Neuron (in vitro differentiated cells): ENCODE results near the gene FTSJ3.
A peak's percentile ranks its signal among the peaks of the same experiment; 100 is the strongest.
"Not testable (repeated sequence)": the region's sequence is repeated elsewhere in the genome, so short reads cannot be mapped to it uniquely, and the experiment has no call there.

Source experiments
- H2AFZ ChIP-seq: one replicate; pipeline ENCODE4 v1.6.1; 2013; ENCODE audit warnings: low read depth, mild to moderate bottlenecking, inconsistent platforms, low read length, moderate library complexity
- H3K27me3 ChIP-seq: one replicate; pipeline ENCODE4 v1.6.1; 2013; ENCODE audit warnings: low read length; ENCODE audit not compliant: insufficient read depth
- H3K36me3 ChIP-seq: one replicate; pipeline ENCODE4 v1.6.1; 2013; ENCODE audit warnings: low read length; ENCODE audit not compliant: insufficient read depth
- H3K4me1 ChIP-seq: one replicate; pipeline ENCODE4 v1.6.1; 2013; ENCODE audit warnings: low read length; ENCODE audit not compliant: insufficient read depth
- H3K4me3 ChIP-seq: 2 replicates; pipeline ENCODE4 v1.5.1; 2013; ENCODE audit warnings: mild to moderate bottlenecking, low read length, moderate library complexity
- H3K9me3 ChIP-seq: one replicate; pipeline ENCODE4 v1.6.1; 2013; ENCODE audit warnings: low read length

The FTSJ3 gene

GRCh38 chr17:63827002-63827800 lies at the start of gene FTSJ3, which contains the start of gene PSMC5:
TSS of gene FTSJ3 (minus strand) at chr17:63827663. CDS start at chr17:63826902, 761 bp downstream.
TSS of gene PSMC5 (plus strand) at chr17:63827431. CDS start at chr17:63827491, 60 bp downstream.
- peak within 1 kb of the TSS; percentile 76 for H3K4me3 ChIP-seq
- peaks cover 68% of the 10 kb centered on the region for H3K36me3 ChIP-seq
- peaks cover 23% of the 10 kb centered on the region for H3K4me1 ChIP-seq
- H3K27me3 ChIP-seq: no peaks in the 10 kb centered on the region
- H2AFZ ChIP-seq: peak within 1 kb of the TSS; percentile 55
- H3K9me3 ChIP-seq: no peaks in the 10 kb centered on the region

DNA sequence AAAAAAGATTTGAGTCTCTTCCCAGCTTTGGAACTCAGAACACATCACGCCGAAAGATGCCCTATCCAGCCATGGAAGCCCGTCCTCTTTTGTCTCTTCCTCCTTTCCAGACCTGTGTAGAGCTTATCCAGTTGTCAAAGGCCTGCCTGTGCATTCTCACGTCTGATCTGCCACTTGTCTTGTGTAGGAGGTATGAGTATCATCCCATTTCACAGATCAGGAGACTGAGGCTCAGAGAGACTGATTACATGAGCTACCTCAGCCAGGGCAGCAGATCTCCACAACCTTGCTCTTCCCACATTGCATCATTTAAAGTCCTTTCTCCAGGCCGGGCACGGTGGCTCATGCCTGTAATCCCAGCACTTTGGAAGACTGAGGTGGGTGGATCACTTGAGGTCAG lies 47.2 kb upstream of the FTSJ3 start:
- not testable (repeated sequence) for H3K36me3 ChIP-seq, H3K9me3 ChIP-seq, H3K4me1 ChIP-seq, H2AFZ ChIP-seq, H3K4me3 ChIP-seq, H3K27me3 ChIP-seq

DNA sequence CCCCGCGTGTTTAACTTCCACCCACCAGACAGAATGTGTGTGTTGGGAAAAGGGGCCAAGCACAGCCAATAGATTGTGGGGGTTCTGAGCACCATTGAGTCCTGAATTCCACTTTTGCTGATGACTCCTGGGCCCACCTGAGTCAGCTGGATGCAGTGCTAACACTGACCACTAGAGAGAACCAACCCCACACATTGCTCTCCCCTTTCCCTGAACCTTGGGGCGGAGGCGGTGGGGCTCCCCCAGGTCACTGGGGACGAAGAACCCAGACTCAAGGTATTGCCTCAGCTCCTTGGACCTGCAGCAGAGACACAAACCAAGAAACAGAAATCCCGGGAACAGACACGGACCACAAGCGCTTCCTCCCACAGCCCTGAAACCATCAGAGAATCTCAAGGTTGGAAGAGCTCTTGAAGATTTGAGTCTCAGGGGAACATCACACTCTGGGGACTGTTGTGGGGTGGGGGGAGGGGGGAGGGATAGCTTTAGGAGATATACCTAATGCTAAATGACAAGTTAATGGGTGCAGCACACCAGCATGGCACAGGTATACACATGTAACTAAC lies 46.7 kb upstream of the FTSJ3 start:
- not testable (repeated sequence) for H3K9me3 ChIP-seq, H3K4me3 ChIP-seq, H3K36me3 ChIP-seq, H3K27me3 ChIP-seq, H3K4me1 ChIP-seq, H2AFZ ChIP-seq

DNA sequence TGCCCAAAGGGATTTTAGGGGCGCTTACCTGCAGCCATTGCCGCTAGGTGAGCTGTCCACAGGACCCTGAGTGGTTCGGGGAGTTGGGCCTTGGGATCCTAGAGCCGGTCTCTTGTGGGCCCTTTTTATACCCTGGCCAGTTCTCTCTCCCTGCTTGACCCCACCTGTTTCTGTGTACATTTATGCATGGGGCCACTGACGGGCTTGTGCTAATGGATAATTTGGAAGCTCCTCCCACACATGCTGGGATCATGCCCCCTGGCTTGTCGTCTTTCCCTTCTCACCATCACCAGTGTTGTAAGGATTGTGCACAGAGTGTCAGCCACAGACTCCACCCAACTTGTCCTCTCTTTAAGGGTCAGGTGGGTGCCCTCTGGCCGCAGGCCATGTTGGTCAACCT lies 46.1 kb upstream of the FTSJ3 start, which contains the start of gene CSH2:
Gene CSH2, minus strand, starts transcription at position 101 of the 400 bp plus-strand sequence. Its CDS starts 63 bp downstream, at position 38.
- H3K36me3 ChIP-seq, H3K9me3 ChIP-seq, H3K4me1 ChIP-seq, H2AFZ ChIP-seq, H3K4me3 ChIP-seq, H3K27me3 ChIP-seq: not testable (repeated sequence)

DNA sequence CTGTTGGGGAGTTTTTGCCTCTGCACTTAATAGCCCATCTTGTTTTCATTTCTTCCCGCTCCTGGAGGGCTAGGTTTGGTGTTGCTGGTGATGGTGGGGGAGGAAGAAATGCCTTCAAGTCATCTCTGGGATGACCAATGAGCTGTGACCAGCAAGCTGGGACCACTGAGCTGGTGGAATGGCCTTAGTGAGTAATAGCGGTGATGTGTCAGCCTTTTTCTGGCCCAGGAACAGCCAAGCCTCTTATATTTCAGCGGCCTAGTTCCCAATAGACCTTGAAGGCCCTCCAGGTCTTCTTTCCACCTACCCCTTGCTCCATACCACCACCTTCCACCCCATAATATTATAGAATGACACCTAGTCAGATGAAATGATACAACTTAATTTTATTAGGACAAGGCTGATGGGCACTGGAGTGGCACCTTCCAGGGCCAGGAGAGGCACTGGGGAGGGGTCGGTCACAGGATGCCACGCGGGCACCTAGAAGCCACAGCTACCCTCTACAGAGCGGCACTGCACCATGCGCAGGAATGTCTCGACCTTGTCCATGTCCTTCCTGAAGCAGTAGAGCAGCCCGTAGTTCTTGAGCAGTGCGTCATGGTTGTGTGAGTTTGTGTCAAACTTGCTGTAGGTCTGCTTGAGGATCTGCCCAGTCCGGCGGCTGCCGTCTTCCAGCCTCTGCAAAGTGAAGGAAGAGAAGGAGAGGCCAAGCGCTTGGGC lies 44.3 kb upstream of the FTSJ3 start:
- H3K9me3 ChIP-seq, H3K36me3 ChIP-seq, H3K27me3 ChIP-seq, H3K4me3 ChIP-seq, H2AFZ ChIP-seq, H3K4me1 ChIP-seq: not testable (repeated sequence)

- H3K36me3 ChIP-seq, H3K4me1 ChIP-seq, H3K9me3 ChIP-seq: not testable (repeated sequence)
These were observed 42.8 kb upstream of the FTSJ3 start for GRCh38 chr17:63870292-63870665.

DNA sequence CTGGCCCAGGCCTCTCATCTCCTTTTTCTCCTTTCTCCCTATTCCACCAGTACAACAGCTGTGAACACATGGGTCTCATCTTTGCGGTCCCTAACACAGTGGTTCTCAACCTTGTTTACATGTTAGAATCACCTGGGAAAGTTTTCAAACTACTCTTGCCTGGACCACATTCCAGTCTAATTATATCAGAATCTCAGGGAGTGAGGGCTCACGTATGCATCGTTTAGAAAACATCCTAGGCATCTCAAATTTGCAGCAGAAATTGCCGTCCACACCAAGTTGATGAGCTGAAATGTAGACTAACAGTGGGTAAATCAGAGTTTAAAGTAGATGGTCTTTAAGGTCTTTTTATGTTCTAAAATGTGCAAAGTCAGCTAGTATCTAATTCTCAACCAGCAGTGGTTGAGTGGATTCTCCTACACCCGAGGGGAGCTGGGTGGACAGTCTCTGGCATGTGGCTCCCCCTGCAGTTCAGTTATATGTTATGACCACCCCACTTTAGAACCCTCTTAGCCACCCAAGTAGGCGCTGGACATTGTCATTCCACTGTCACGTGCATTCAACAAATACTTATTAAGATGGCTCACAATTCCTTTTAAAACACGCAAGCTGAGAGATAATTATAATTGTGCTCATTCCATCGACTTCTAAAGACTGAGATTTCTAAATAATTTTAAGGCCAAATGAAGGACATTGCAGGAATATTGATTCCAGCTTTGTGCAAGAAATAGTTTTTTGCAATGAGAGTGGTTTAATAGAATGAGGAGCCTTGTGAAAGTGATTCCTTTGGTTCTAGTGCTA lies 42.2 kb upstream of the FTSJ3 start:
- not testable (repeated sequence) for H3K27me3 ChIP-seq, H2AFZ ChIP-seq, H3K4me1 ChIP-seq, H3K9me3 ChIP-seq, H3K4me3 ChIP-seq, H3K36me3 ChIP-seq

More at GRCh38 chr17:63870292-63870665, 42.8 kb upstream of the FTSJ3 start:
- not testable (repeated sequence) for H2AFZ ChIP-seq, H3K27me3 ChIP-seq, H3K4me3 ChIP-seq

DNA sequence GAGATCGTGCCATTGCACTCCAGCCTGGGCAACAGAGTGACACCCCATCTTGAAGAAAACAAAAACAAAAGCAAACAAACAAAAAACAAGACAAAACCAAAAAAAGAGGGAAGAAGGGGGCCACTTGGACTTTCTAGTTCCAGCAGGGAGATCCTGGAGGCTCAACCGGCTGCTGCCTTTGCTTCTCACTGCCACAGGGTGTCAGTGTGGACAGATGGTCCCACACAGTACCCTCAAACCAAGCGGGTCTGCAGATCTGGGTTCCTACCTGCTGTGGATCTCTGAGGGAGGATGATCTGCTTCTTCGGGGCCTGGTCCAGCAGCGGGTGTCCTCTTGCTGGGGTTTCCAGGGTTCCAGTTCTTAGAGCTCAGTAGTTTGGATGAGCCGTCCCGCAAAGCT lies 39.2 kb upstream of the FTSJ3 start:
- not testable (repeated sequence) for H3K4me3 ChIP-seq, H3K4me1 ChIP-seq, H3K27me3 ChIP-seq, H2AFZ ChIP-seq, H3K36me3 ChIP-seq, H3K9me3 ChIP-seq

DNA sequence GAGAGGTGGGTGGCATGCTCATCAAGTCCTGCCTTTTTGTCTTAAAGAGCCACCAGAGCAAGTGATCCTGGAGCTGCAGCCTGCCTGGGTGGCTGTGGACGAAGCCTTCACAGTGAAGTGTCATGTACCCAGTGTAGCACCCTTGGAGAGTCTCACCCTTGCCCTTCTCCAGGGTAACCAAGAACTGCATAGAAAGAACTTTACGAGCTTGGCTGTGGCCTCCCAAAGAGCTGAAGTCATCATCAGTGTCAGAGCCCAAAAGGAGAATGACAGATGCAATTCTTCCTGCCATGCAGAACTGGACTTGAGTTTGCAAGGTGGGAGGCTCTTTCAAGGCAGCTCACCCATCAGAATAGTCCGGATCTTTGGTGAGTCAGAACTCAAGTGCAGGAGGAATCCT lies 31.8 kb upstream of the FTSJ3 start:
- no peaks in the 10 kb centered on the region for H3K9me3 ChIP-seq
- no peaks in the 10 kb centered on the region for H3K27me3 ChIP-seq
- no peak overlapping the region for H2AFZ ChIP-seq
- no peak overlapping the region for H3K4me3 ChIP-seq
- no peaks in the 10 kb centered on the region for H3K36me3 ChIP-seq
- no peaks in the 10 kb centered on the region for H3K4me1 ChIP-seq

GRCh38 chr17:63856425-63856824 lies 29.0 kb upstream of the FTSJ3 start:
- not testable (repeated sequence) for H3K4me3 ChIP-seq, H3K36me3 ChIP-seq, H3K27me3 ChIP-seq, H3K4me1 ChIP-seq, H2AFZ ChIP-seq, H3K9me3 ChIP-seq

DNA sequence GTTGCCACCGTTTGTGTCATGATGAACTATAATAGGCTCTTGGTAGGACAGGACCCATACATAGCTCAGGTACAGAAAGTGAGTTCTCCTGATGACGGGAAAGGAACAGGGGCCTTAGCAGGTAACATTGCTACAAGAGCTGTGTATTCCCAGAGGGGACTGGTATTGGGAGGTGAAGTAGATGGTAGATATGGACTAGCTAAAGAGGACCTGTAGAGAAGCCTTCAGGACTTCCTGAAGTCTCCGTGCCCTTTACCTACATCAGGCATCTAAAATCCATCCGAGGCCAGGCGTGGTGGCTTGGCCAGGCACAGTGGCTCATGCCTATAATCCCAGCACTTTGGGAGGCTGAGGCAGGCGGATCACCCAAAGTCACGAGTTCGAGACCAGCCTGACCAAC lies 27.7 kb upstream of the FTSJ3 start:
- no peaks in the 10 kb centered on the region for H3K4me1 ChIP-seq
- no peak overlapping the region for H3K4me3 ChIP-seq
- H2AFZ ChIP-seq: no peak overlapping the region
- H3K27me3 ChIP-seq: peaks cover 4% of the 10 kb centered on the region
- no peaks in the 10 kb centered on the region for H3K9me3 ChIP-seq
- H3K36me3 ChIP-seq: no peaks in the 10 kb centered on the region

DNA sequence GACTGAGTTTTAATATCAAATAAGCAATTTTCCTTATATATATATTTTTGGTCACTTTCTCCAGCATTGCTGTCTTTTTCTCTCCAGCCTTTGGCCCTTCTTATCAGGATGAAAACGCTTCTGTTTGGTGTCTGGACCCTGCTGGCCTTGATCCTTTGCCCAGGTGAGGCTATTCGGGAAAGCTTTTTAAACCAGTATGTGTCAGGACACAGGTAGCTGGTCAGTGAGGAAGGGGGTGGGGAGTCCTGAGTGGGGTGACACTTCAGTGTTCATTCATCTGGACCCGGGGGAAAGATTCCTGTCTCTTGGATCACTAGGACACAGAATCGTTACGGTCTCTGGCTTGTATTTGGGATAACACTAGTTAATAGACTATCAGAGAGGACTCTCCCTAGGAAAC lies 27.2 kb upstream of the FTSJ3 start:
- H3K9me3 ChIP-seq: no peaks in the 10 kb centered on the region
- no peaks in the 10 kb centered on the region for H3K36me3 ChIP-seq
- no peak overlapping the region for H3K4me3 ChIP-seq
- no peaks in the 10 kb centered on the region for H3K4me1 ChIP-seq
- peaks cover 4% of the 10 kb centered on the region for H3K27me3 ChIP-seq
- H2AFZ ChIP-seq: no peak overlapping the region

GRCh38 chr17:63853260-63853659 lies 25.8 kb upstream of the FTSJ3 start:
- H3K36me3 ChIP-seq: no peaks in the 10 kb centered on the region
- no peak overlapping the region for H3K4me3 ChIP-seq
- no peaks in the 10 kb centered on the region for H3K9me3 ChIP-seq
- no peaks in the 10 kb centered on the region for H3K4me1 ChIP-seq
- peaks cover 4% of the 10 kb centered on the region for H3K27me3 ChIP-seq
- no peak overlapping the region for H2AFZ ChIP-seq
